ENCODE results near the gene ADAMTS17. TPM values are rescaled to one million over a fixed set of nuclear protein-coding genes. Genes with fewer than 3 reads are reported as not detected.

ADAMTS17 gene
- total RNA-seq, 1 experiment from 2014 or later = 1.8 TPM

- POLR2A ChIA-PET = no interaction called here
- no peaks in the 10 kb centered on the region; the same call in 1 of the 2 replicates for H3K27me3 Mint-ChIP-seq (ENCODE audit: low read depth)
- no peak for TF ChIP-seq JUN (CRISPR knock-in tag; IDR thresholded peaks at IDR 0.05)
- TF ChIP-seq NFE2L1 (CRISPR knock-in tag; IDR thresholded peaks at IDR 0.05) = no peak
- no peak for TF ChIP-seq ATF2 (CRISPR knock-in tag; IDR thresholded peaks at IDR 0.05; ENCODE audit: borderline replicate concordance, low read depth)
Observed at GRCh38 chr15:100115066-100115710, 226.6 kb downstream of the ADAMTS17 start.

GRCh38 chr15:100114571-100114970 lies 227.2 kb downstream of the ADAMTS17 start:
- ATAC-seq (no peak), DNase-seq (ENCODE audit: low spot score) (no peak)
- ChIA-PET POLR2A (no interaction called here), CTCF (no interaction called here)
- Mint-ChIP-seq H3K27ac (0 out of 2 replicates have a peak overlapping the region, but pooled peaks have one; percentile 46), H3K9me3 (peaks cover 18% of the 10 kb centered on the region), H3K4me1 (peaks cover 10% of the 10 kb centered on the region), H3K36me3 (no peaks in the 10 kb centered on the region), H3K4me3 (no peak overlapping the region), H3K27me3 (ENCODE audit: low read depth) (no peaks in the 10 kb centered on the region; the same call in 1 of the 2 replicates)
- no peak for TF ChIP-seq CTCF (IDR thresholded peaks at IDR 0.05)
- TF ChIP-seq FOXK1 (CRISPR knock-in tag; IDR thresholded peaks at IDR 0.05) = no peak
- TF ChIP-seq IRF1 (CRISPR knock-in tag; IDR thresholded peaks at IDR 0.05) = no peak
- TF ChIP-seq CREB1 (CRISPR knock-in tag; IDR thresholded peaks at IDR 0.05) = no peak
- no peak for TF ChIP-seq KAT7 (CRISPR knock-in tag; IDR thresholded peaks at IDR 0.05; ENCODE audit: borderline replicate concordance)
- TF ChIP-seq ARID4B (CRISPR knock-in tag; IDR thresholded peaks at IDR 0.05; ENCODE audit: borderline replicate concordance) = no peak
- no peak for TF ChIP-seq ZNF423 (CRISPR knock-in tag; IDR thresholded peaks at IDR 0.05)
- TF ChIP-seq CREM (CRISPR knock-in tag; IDR thresholded peaks at IDR 0.05) = no peak
- TF ChIP-seq SMAD3 (CRISPR knock-in tag; IDR thresholded peaks at IDR 0.05; ENCODE audit: borderline replicate concordance) = no peak
- TF ChIP-seq RELA (CRISPR knock-in tag; IDR thresholded peaks at IDR 0.05; ENCODE audit: borderline replicate concordance) = no peak
- TF ChIP-seq ATF6 (CRISPR knock-in tag; IDR thresholded peaks at IDR 0.05) = no peak
- TF ChIP-seq PRDM15 (CRISPR knock-in tag; IDR thresholded peaks at IDR 0.05) = no peak
- TF ChIP-seq MXD4 (CRISPR knock-in tag; IDR thresholded peaks at IDR 0.05; ENCODE audit: borderline replicate concordance) = no peak
- no peak for TF ChIP-seq ZNF396 (CRISPR knock-in tag; IDR thresholded peaks at IDR 0.05; ENCODE audit: borderline replicate concordance)
- no peak for TF ChIP-seq ZBTB43 (CRISPR knock-in tag; IDR thresholded peaks at IDR 0.05)

More at GRCh38 chr15:100115066-100115710, 226.6 kb downstream of the ADAMTS17 start:
- no peak for DNase-seq (ENCODE audit: low spot score)
- no peak overlapping the region for H3K27ac Mint-ChIP-seq
- H3K4me1 Mint-ChIP-seq = peaks cover 10% of the 10 kb centered on the region
- H3K36me3 Mint-ChIP-seq = peaks cover 2% of the 10 kb centered on the region; the same call in 1 of the 2 replicates
- ATAC-seq = no peak
- no peak overlapping the region for H3K4me3 Mint-ChIP-seq
- CTCF ChIA-PET = interaction anchor here (1.5 kb wide), 1 partner anchor 224 kb away, joined by 9 read pairs; no protein-coding TSS in a partner anchor
- H3K9me3 Mint-ChIP-seq = peaks cover 24% of the 10 kb centered on the region
